Measurements from ENCODE around the gene PARP1. TPM values are rescaled to one million over a fixed set of nuclear protein-coding genes. Genes with fewer than 3 reads are reported as not detected.

The PARP1 gene
- total RNA-seq, 1 donor from 2014 or later, result 168 TPM

GRCh38 chr1:226407199-226407496 is 745 bp downstream of the PARP1 start:
- no peak for TF ChIP-seq CTCF (IDR thresholded peaks at IDR 0.05; ENCODE audit: partially characterized antibody, unreplicated experiment)
- Mint-ChIP-seq H3K27me3 (ENCODE audit: unreplicated experiment) (peaks cover 8% of the 10 kb centered on the region), H3K4me1 (ENCODE audit: low read depth, unreplicated experiment) (peaks cover 38% of the 10 kb centered on the region), H3K4me3 (ENCODE audit: unreplicated experiment) (peak overlapping the region; percentile 96), H3K27ac (ENCODE audit: unreplicated experiment) (peak overlapping the region; percentile 94), H3K9me3 (ENCODE audit: unreplicated experiment) (peaks cover 11% of the 10 kb centered on the region), H3K36me3 (ENCODE audit: unreplicated experiment) (no peaks in the 10 kb centered on the region)
- DNase-seq, result no peak

- no peaks in the 10 kb centered on the region for H3K36me3 Mint-ChIP-seq (ENCODE audit: unreplicated experiment)
- H3K9me3 Mint-ChIP-seq (ENCODE audit: unreplicated experiment), result peaks cover 11% of the 10 kb centered on the region
- peaks cover 8% of the 10 kb centered on the region for H3K27me3 Mint-ChIP-seq (ENCODE audit: unreplicated experiment)
- H3K4me3 Mint-ChIP-seq (ENCODE audit: unreplicated experiment), result peak overlapping the region; percentile 96
- H3K4me1 Mint-ChIP-seq (ENCODE audit: low read depth, unreplicated experiment), result peaks cover 45% of the 10 kb centered on the region
- peak overlapping the region; percentile 94 for H3K27ac Mint-ChIP-seq (ENCODE audit: unreplicated experiment)
- no peak for DNase-seq
- no peak for TF ChIP-seq CTCF (IDR thresholded peaks at IDR 0.05; ENCODE audit: partially characterized antibody, unreplicated experiment)
Measured at GRCh38 chr1:226406401-226406881, 1.5 kb downstream of the PARP1 start.

- no peak for TF ChIP-seq CTCF (IDR thresholded peaks at IDR 0.05; ENCODE audit: partially characterized antibody, unreplicated experiment)
- Mint-ChIP-seq H3K4me3 (ENCODE audit: unreplicated experiment) (peak overlapping the region; percentile 96), H3K9me3 (ENCODE audit: unreplicated experiment) (peaks cover 11% of the 10 kb centered on the region), H3K27me3 (ENCODE audit: unreplicated experiment) (peaks cover 8% of the 10 kb centered on the region), H3K27ac (ENCODE audit: unreplicated experiment) (no peak overlapping the region), H3K4me1 (ENCODE audit: low read depth, unreplicated experiment) (peaks cover 46% of the 10 kb centered on the region), H3K36me3 (ENCODE audit: unreplicated experiment) (no peaks in the 10 kb centered on the region)
- no peak for DNase-seq
Measured at GRCh38 chr1:226405411-226405988, 2.4 kb downstream of the PARP1 start.

- peaks cover 11% of the 10 kb centered on the region for H3K9me3 Mint-ChIP-seq (ENCODE audit: unreplicated experiment)
- H3K36me3 Mint-ChIP-seq (ENCODE audit: unreplicated experiment), result no peaks in the 10 kb centered on the region
- peaks cover 8% of the 10 kb centered on the region for H3K27me3 Mint-ChIP-seq (ENCODE audit: unreplicated experiment)
- TF ChIP-seq CTCF (IDR thresholded peaks at IDR 0.05; ENCODE audit: partially characterized antibody, unreplicated experiment), result no peak
- H3K27ac Mint-ChIP-seq (ENCODE audit: unreplicated experiment), result peak overlapping the region; percentile 20
- H3K4me3 Mint-ChIP-seq (ENCODE audit: unreplicated experiment), result peak overlapping the region; percentile 96
- H3K4me1 Mint-ChIP-seq (ENCODE audit: low read depth, unreplicated experiment), result peaks cover 46% of the 10 kb centered on the region
- DNase-seq, result no peak
Measured at GRCh38 chr1:226404904-226405222, 3.0 kb downstream of the PARP1 start.

GRCh38 chr1:226404063-226404903 is 3.6 kb downstream of the PARP1 start:
- Mint-ChIP-seq H3K27ac (ENCODE audit: unreplicated experiment) (peak overlapping the region; percentile 88), H3K27me3 (ENCODE audit: unreplicated experiment) (peaks cover 8% of the 10 kb centered on the region), H3K36me3 (ENCODE audit: unreplicated experiment) (no peaks in the 10 kb centered on the region), H3K4me3 (ENCODE audit: unreplicated experiment) (peak overlapping the region; percentile 96), H3K9me3 (ENCODE audit: unreplicated experiment) (peaks cover 11% of the 10 kb centered on the region), H3K4me1 (ENCODE audit: low read depth, unreplicated experiment) (peaks cover 46% of the 10 kb centered on the region)
- TF ChIP-seq CTCF (IDR thresholded peaks at IDR 0.05; ENCODE audit: partially characterized antibody, unreplicated experiment), result no peak
- no peak for DNase-seq
